D721Med (cell line): Measurements from ENCODE around the gene ZNF280D.

Source experiments
- DNase-seq: peaks from one replicate; pipeline ENCODE4 v3.0.0; 2011; ENCODE audit warnings: low spot score; ENCODE audit not compliant: insufficient read length
- FAIRE-seq: peaks from 2 replicates; lab custom pipeline; 2011; peaks lifted over from hg19 to GRCh38; lab: Jason Lieb, UNC
- CTCF ChIP-seq: IDR thresholded peaks from 2 replicates; pipeline ENCODE4 v1.5.1; 2012; ENCODE audit warnings: mild to moderate bottlenecking, control low read depth; ENCODE audit not compliant: insufficient read depth; ENCODE audit errors: missing control alignments

ZNF280D gene

DNA sequence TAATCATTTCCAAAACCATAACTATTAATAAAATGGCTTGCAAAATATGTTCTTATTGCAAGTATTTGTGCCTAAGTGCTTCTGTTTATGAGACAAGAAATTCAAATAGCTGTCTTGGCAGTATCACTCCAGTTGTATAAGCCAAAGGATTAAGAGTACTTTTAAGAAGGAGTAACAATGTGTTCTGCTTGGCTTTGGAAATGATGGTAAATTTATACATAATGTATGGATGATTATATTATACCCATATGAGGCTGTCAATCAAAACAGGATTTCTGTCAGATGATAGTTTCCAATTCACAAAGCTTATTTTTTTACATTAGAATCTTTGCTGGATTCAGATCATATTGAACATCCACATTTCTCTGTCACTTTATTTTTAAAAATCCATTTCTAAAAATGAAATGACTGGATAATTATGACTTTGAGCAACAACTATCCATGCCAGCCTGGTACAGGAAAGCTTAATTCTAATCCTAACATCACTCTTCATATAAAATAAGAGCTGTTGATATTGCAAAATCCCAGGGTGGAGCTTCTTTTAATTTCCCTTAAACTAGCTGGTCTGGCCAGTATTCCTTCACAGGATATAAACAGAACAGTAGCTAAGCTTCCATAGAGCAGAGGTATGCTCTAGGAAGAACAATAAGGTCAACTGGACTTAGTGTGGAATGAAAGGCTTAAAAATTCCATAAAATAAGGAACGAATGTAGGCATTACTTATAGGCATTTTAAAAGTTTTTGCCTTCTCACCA lies 30.0 kb upstream of the ZNF280D start:
- FAIRE-seq (no peak), DNase-seq (no peak)
- TF ChIP-seq CTCF, result no peak

DNA sequence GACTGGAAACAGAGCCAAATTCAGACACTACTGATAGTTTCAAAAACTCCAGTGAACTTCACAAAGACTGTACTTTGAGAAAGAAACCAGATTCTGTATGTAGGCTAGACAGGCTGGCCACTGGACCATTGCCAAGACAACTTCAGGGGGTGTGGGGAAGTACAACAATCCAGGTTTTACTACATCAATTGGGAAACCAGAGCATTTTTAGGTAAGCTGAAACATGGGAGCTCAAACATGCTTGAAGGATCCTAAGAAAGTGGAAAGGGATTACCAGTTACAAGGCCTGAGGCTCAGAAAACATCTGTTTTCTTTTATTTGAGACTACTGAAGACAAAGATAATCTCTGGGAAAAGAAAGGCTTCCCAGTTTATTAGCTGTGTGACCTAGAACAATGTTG lies 26.9 kb upstream of the ZNF280D start:
- no peak for TF ChIP-seq CTCF
- no peak for DNase-seq
- no peak for FAIRE-seq

DNA sequence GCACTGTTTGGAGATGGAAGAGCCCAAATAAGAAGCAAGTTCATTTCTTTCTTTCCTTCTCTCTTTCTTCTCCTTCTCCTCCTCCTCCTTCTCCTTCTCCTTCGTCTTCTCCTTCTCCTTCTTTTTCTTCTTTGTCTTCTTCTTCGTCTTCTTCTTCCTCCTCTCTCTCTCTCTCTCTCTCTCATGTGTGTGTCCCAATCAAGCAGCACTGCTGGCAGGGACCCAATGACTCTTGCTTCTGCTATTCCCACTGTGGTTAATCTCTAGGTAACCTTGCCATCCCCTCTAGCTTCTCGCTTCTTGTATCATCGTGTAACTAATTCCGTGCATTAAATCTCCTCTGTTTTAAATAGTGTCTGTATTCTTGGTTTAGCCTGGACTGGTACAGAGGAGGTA lies 26.1 kb upstream of the ZNF280D start:
- no peak for TF ChIP-seq CTCF
- FAIRE-seq, result no peak
- DNase-seq, result no peak

GRCh38 chr15:56758770-56759449 lies 25.6 kb upstream of the ZNF280D start:
- no peak for DNase-seq
- no peak for TF ChIP-seq CTCF
- FAIRE-seq, result no peak

- no peak for DNase-seq
- FAIRE-seq, result no peak
Measured at GRCh38 chr15:56757875-56758274, 24.6 kb upstream of the ZNF280D start.

GRCh38 chr15:56754772-56755370 lies 21.6 kb upstream of the ZNF280D start:
- TF ChIP-seq CTCF, result no peak
- no peak for DNase-seq
- no peak for FAIRE-seq

More at GRCh38 chr15:56757875-56758274, 24.6 kb upstream of the ZNF280D start:
- no peak for TF ChIP-seq CTCF
